ENCODE measurements around the gene SNRK. TPM values are rescaled to one million over a fixed set of nuclear protein-coding genes. Genes with fewer than 3 reads are reported as not detected.

Gene SNRK
- total RNA-seq, 1 experiment from 2014 or later: 7.3 TPM

DNA sequence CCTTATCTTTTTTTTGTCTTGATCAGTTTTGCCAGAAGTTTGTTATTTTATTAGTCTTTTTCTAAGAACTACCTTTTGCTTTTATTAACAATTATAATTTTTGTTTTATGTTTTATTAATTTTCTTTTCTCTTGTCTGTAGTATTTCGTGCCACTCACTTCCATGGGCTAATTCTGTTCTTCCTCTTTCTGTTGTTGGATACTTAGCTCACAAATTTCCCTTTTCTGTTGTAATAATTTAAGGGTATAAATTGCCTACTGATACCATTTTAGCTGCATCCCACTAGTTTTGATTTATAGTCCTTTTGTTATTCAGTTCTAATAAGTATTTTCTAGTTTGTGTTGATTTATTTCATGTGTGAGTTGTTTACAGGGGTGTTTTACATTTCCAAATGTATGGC lies 48.6 kb downstream of the SNRK start:
- DNase-seq (ENCODE audit: low spot score): no peak
- H3K27ac ChIP-seq (ENCODE audit: low read depth, low read length, poor library complexity, severe bottlenecking): no peak overlapping the region
- no peak overlapping the region for H3K4me3 ChIP-seq (ENCODE audit: low read depth, low read length, poor library complexity, severe bottlenecking)
- no peaks in the 10 kb centered on the region for H3K9me3 ChIP-seq (ENCODE audit: low read depth, low read length, poor library complexity, severe bottlenecking)
- ChIA-PET POLR2A (ENCODE audit: low non-redundant PET) (no interaction called here), CTCF (no interaction called here)
- no TSS peak for BruUV-seq (replicated peaks)
- peaks cover 10% of the 10 kb centered on the region for H3K36me3 ChIP-seq (ENCODE audit: insufficient read depth, low read length, poor library complexity, severe bottlenecking)
- H3K27me3 ChIP-seq (replicated peaks; ENCODE audit: insufficient read depth, low read depth, low read length, poor library complexity): no peaks in the 10 kb centered on the region
- no peaks in the 10 kb centered on the region for H3K4me1 ChIP-seq (ENCODE audit: insufficient read depth, low read length, poor library complexity, severe bottlenecking)
- intact Hi-C loops (cut with micrococcal nuclease; ENCODE audit: unreplicated experiment): no loop called here
- no peak for TF ChIP-seq EZH2 (IDR thresholded peaks at IDR 0.05; ENCODE audit: borderline replicate concordance, low read depth, low read length, poor library complexity, severe bottlenecking)
- TF ChIP-seq, protein P1, sequence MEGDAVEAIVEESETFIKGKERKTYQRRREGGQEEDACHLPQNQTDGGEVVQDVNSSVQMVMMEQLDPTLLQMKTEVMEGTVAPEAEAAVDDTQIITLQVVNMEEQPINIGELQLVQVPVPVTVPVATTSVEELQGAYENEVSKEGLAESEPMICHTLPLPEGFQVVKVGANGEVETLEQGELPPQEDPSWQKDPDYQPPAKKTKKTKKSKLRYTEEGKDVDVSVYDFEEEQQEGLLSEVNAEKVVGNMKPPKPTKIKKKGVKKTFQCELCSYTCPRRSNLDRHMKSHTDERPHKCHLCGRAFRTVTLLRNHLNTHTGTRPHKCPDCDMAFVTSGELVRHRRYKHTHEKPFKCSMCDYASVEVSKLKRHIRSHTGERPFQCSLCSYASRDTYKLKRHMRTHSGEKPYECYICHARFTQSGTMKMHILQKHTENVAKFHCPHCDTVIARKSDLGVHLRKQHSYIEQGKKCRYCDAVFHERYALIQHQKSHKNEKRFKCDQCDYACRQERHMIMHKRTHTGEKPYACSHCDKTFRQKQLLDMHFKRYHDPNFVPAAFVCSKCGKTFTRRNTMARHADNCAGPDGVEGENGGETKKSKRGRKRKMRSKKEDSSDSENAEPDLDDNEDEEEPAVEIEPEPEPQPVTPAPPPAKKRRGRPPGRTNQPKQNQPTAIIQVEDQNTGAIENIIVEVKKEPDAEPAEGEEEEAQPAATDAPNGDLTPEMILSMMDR (conservative IDR thresholded peaks at IDR 0.05; ENCODE audit: low read depth, low read length): no peak

DNA sequence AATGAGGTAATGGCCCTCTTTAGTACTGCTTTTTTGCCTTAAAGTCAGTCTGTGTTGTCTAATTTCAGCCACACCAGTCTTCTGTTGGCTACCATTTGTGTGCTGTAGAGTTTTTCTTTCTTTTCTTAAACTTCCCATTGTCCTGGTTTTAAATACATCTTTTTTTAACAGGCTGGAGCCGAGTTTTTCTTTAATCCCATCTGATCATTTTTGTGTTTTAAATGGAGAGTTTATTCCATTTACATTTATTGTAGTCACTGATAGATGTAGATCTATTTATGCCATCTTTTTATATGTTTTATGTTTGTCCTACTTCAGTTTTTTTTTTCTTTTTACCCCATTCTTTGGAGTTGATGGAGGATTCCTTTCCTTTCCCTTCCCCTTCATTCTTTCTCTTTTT lies 49.5 kb downstream of the SNRK start:
- Histone ChIP-seq H3K36me3 (ENCODE audit: insufficient read depth, low read length, poor library complexity, severe bottlenecking) (peaks cover 10% of the 10 kb centered on the region), H3K4me3 (ENCODE audit: low read depth, low read length, poor library complexity, severe bottlenecking) (no peak overlapping the region), H3K27me3 (replicated peaks; ENCODE audit: insufficient read depth, low read depth, low read length, poor library complexity) (no peaks in the 10 kb centered on the region), H3K27ac (ENCODE audit: low read depth, low read length, poor library complexity, severe bottlenecking) (no peak overlapping the region), H3K4me1 (ENCODE audit: insufficient read depth, low read length, poor library complexity, severe bottlenecking) (no peaks in the 10 kb centered on the region), H3K9me3 (ENCODE audit: low read depth, low read length, poor library complexity, severe bottlenecking) (no peaks in the 10 kb centered on the region)
- POLR2A ChIA-PET (ENCODE audit: low non-redundant PET): no interaction called here
- BruUV-seq (replicated peaks): no TSS peak
- DNase-seq (ENCODE audit: low spot score): no peak
- intact Hi-C loops (cut with micrococcal nuclease; ENCODE audit: unreplicated experiment): no loop called here
- TF ChIP-seq, protein P1 (conservative IDR thresholded peaks at IDR 0.05; ENCODE audit: low read depth, low read length): no peak
- TF ChIP-seq EZH2 (IDR thresholded peaks at IDR 0.05; ENCODE audit: borderline replicate concordance, low read depth, low read length, poor library complexity, severe bottlenecking): no peak
- CTCF ChIA-PET: no interaction called here

- CTCF ChIA-PET: no interaction called here
- no peak for DNase-seq (ENCODE audit: low spot score)
- no peak for TF ChIP-seq EZH2 (IDR thresholded peaks at IDR 0.05; ENCODE audit: borderline replicate concordance, low read depth, low read length, poor library complexity, severe bottlenecking)
- TF ChIP-seq, protein P1 (conservative IDR thresholded peaks at IDR 0.05; ENCODE audit: low read depth, low read length): no peak
These were observed 52.0 kb downstream of the SNRK start for GRCh38 chr3:43338295-43338694.

More at GRCh38 chr3:43338295-43338694, 52.0 kb downstream of the SNRK start:
- POLR2A ChIA-PET (ENCODE audit: low non-redundant PET): no interaction called here
- Histone ChIP-seq H3K36me3 (ENCODE audit: insufficient read depth, low read length, poor library complexity, severe bottlenecking) (peaks cover 10% of the 10 kb centered on the region), H3K27ac (ENCODE audit: low read depth, low read length, poor library complexity, severe bottlenecking) (no peak overlapping the region), H3K27me3 (replicated peaks; ENCODE audit: insufficient read depth, low read depth, low read length, poor library complexity) (no peaks in the 10 kb centered on the region), H3K4me1 (ENCODE audit: insufficient read depth, low read length, poor library complexity, severe bottlenecking) (no peaks in the 10 kb centered on the region), H3K9me3 (ENCODE audit: low read depth, low read length, poor library complexity, severe bottlenecking) (no peaks in the 10 kb centered on the region), H3K4me3 (ENCODE audit: low read depth, low read length, poor library complexity, severe bottlenecking) (no peak overlapping the region)
- intact Hi-C loops (cut with micrococcal nuclease; ENCODE audit: unreplicated experiment): no loop called here
- BruUV-seq (replicated peaks): no TSS peak

Measured in A673 (cell line).